ENCODE measurements around the gene GABBR1.
A peak's percentile ranks its signal among the peaks of the same experiment; 100 is the strongest.

The GABBR1 gene

DNA sequence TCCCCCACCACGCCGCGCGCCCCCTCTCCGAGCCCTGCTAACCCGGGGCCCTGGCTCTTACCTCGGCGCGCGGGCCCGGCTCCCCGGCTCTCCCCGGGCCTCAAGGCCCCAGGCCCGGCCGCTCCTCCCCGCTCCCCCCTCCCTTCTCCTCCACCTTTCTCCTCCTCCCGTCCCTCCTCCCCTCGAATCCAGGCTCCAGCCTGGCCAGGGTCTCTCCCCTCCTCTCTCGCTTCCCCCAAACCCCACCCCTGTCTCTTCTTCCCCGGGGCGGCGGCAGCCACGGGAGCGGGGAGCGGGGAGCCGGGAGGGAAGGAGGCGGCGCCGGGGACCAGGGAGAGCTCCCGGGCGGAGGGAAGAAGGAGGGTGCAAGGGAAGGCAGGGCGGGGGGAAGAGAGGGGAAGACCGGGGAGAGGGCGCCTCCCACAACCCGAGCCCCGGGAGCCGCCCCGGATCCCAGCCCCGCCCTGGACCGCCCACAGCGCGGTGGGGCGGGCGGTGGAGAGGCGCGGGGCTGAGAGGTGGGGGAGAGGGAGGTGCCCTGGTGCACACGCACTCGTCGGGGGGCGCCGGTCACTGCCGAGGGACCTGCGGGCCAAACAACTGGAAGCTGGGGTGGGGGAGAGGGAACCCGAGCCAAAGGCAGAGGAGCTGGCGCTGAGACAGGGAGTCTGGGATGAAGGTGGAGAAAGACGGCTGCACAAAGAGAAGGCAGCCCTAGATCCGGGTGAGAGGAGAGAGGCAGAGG is at the start of gene GABBR1:
GABBR1 (minus strand) TSS at position 395 of the 745 bp plus-strand sequence. CDS start 798 bp downstream, outside the sequence.
- no peak for DNase-seq (ENCODE audit: low read depth)
- H3K4me3 ChIP-seq (ENCODE audit: low read depth, low read length): peak within 1 kb of the TSS; percentile 57
- TF ChIP-seq, protein P1, sequence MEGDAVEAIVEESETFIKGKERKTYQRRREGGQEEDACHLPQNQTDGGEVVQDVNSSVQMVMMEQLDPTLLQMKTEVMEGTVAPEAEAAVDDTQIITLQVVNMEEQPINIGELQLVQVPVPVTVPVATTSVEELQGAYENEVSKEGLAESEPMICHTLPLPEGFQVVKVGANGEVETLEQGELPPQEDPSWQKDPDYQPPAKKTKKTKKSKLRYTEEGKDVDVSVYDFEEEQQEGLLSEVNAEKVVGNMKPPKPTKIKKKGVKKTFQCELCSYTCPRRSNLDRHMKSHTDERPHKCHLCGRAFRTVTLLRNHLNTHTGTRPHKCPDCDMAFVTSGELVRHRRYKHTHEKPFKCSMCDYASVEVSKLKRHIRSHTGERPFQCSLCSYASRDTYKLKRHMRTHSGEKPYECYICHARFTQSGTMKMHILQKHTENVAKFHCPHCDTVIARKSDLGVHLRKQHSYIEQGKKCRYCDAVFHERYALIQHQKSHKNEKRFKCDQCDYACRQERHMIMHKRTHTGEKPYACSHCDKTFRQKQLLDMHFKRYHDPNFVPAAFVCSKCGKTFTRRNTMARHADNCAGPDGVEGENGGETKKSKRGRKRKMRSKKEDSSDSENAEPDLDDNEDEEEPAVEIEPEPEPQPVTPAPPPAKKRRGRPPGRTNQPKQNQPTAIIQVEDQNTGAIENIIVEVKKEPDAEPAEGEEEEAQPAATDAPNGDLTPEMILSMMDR (IDR thresholded peaks at IDR 0.05; ENCODE audit: low read depth, low read length, missing control alignments): no peak

DNA sequence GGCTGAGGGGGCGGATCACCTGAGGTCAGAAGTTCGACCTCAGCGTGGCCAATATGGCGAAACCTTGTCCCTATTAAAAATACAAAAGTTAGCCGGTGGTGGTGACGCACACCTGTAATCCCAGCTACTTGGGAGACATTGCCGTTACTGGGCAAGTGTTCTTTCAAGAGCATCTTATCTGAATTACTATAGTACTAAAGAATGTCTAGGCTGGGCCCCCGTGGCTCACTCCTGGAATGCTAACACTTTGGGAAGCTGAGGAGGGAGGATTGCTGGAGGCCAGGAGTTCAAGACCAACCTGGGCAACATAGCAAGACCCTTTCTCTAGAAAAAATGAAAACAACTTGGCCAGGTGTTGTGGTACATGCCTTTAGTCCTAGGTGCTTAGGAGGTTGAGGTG is 48.8 kb upstream of the GABBR1 start:
- TF ChIP-seq, protein P1 (IDR thresholded peaks at IDR 0.05; ENCODE audit: low read depth, low read length, missing control alignments): no peak
- DNase-seq (ENCODE audit: low read depth): no peak

DNA sequence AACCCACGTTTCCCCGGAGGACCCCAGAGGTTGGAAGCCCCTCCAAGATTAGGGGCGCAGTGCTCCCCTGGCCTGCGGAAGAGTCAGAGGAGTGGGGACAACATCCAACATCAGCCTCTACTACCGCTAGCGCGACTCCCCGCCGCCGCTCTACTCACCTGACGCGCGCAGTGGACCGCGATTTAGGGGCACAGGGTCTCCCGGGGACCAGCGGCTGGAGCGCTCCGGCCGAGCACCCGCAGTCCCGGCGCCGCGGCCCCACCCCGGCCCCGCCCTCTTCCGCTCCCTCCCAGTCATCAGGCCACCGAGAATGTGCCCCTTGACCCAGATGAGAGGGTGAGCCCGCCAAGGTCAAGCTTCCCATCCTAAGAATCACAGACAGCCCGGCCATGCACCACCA is 47.9 kb upstream of the GABBR1 start, which contains the start of gene ZFP57:
ZFP57 (minus strand) TSS at position 249 of the 400 bp plus-strand sequence. CDS start 4,149 bp downstream, outside the sequence.
- H3K4me3 ChIP-seq (ENCODE audit: low read depth, low read length): no peak within 1 kb of the TSS
- no peak for DNase-seq (ENCODE audit: low read depth)
- TF ChIP-seq, protein P1 (IDR thresholded peaks at IDR 0.05; ENCODE audit: low read depth, low read length, missing control alignments): no peak

More for the DNA sequence above, 48.8 kb upstream of the GABBR1 start:
- no peak overlapping the region for H3K4me3 ChIP-seq (ENCODE audit: low read depth, low read length)

DNA sequence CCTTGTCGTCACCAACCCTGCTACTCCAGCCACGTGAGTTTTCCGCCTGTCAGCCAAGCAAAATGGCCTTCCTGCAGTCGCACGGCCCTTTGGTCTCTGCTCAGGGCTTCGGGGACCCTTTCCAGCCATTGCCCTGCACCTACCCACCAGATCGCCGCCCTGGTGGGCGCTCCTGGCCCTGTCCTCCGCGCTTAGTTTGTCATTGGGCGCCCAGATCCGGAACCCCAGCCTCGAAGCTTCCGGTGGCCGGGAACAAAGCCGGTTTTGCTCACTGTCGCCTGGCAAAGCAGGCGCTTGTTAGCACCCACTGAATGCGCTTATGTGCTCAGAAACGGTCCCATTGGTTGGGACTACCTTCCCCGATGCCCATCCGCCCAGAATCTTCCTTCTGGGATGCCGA is 47.4 kb upstream of the GABBR1 start:
- no peak overlapping the region for H3K4me3 ChIP-seq (ENCODE audit: low read depth, low read length)
- TF ChIP-seq, protein P1 (IDR thresholded peaks at IDR 0.05; ENCODE audit: low read depth, low read length, missing control alignments): no peak
- no peak for DNase-seq (ENCODE audit: low read depth)

DNA sequence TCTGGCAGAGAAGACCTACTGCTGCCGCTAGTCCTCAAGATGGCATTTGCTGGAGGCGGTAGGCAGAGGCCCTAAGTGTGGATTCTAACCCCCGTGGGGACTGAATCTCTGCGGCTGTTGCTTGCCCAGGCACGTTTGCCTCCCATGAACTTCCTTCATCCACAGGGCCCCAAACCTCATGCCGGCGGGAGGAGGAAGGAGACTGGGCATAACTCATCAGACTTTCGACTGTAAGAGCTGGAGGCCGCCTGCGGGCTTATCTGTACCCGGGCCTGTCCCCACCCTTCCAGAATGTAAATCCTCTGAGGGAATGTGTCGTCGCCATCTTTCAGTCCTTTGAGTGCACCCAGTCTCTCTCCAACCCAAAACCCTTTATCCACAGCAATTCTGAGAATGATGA is 47.0 kb upstream of the GABBR1 start:
- no peak for DNase-seq (ENCODE audit: low read depth)
- TF ChIP-seq, protein P1 (IDR thresholded peaks at IDR 0.05; ENCODE audit: low read depth, low read length, missing control alignments): no peak
- H3K4me3 ChIP-seq (ENCODE audit: low read depth, low read length): no peak overlapping the region

DNA sequence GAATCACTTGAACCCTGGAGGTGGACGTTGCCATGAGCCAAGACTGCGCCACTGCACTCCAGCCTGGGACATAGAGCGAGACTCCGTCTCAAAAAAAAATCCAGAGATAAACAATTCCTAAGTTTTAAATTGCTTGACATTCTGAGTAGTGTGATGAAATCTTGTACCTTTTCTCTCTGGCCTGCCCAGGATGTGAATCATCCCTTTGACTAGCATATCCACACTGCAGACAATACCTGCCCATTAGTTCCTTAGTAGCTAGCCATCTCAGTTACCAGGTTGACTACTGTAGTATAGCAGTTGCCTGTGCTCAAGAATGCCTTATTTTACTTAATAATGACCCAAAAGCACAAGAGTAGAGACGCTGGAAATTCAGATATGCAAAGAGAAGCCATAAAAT is 45.1 kb upstream of the GABBR1 start:
- no peak overlapping the region for H3K4me3 ChIP-seq (ENCODE audit: low read depth, low read length)
- no peak for DNase-seq (ENCODE audit: low read depth)
- TF ChIP-seq, protein P1 (IDR thresholded peaks at IDR 0.05; ENCODE audit: low read depth, low read length, missing control alignments): no peak
